CD4-positive, alpha-beta memory T cell (primary cell): Measurements from ENCODE around the gene HBB. TPM values are rescaled to one million over a fixed set of nuclear protein-coding genes. Genes with fewer than 3 reads are reported as not detected.

Source experiments
- CTCF ChIA-PET: fragments of 350-600 bp; sonication (Branson Sonifier 250); formaldehyde crosslinking; loops from one replicate; lab custom pipeline; 2021; ENCODE audit warnings: inconsistent platforms; ENCODE audit not compliant: partially characterized antibody; lab: Charles Lee
- POLR2A ChIA-PET: fragments of 350-600 bp; sonication (Branson Sonifier 250); formaldehyde crosslinking; loops from one replicate; lab custom pipeline; 2021; ENCODE audit not compliant: partially characterized antibody; lab: Charles Lee
- DNase-seq, 5 donors: peaks; one replicate each; pipeline versions ENCODE4 v3.0.0 to v3.0.0-alpha.2; 2020 to 2022; ENCODE audit warnings: mixed read lengths in 1 of 5
- H3K27ac ChIP-seq: one replicate; pipeline ENCODE4 v1.7.0; 2013; ENCODE audit warnings: low read depth, low read length
- H3K27me3 ChIP-seq: 2 replicates; pipeline ENCODE4 v1.7.0; 2013; ENCODE audit warnings: mild to moderate bottlenecking, low read length, moderate library complexity; ENCODE audit not compliant: insufficient read depth
- H3K36me3 ChIP-seq: 2 replicates; pipeline ENCODE4 v1.7.0; 2013; ENCODE audit warnings: mild to moderate bottlenecking, low read length, moderate library complexity; ENCODE audit not compliant: insufficient read depth
- H3K4me1 ChIP-seq: 2 replicates; pipeline ENCODE4 v1.7.0; 2013; ENCODE audit warnings: mild to moderate bottlenecking, low read length, moderate library complexity; ENCODE audit not compliant: insufficient read depth
- H3K4me3 ChIP-seq, 2 donors: one replicate each; pipeline ENCODE4 v1.7.0; 2013; ENCODE audit warnings: low read length in 2 of 2, mild to moderate bottlenecking in 1 of 2
- H3K9me3 ChIP-seq, 2 donors: one replicate each; pipeline ENCODE4 v1.7.0; 2013; ENCODE audit warnings: low read length in 2 of 2, control low read depth in 1 of 2; ENCODE audit not compliant: control insufficient read depth in 1 of 2
- H3K27ac Mint-ChIP-seq, 7 donors: one replicate each; pipeline ENCODE4 v1.8.0; 2020 to 2021; ENCODE audit warnings: mixed read lengths in 7 of 7, mild to moderate bottlenecking in 6 of 7, inconsistent platforms in 3 of 7, moderate library complexity in 3 of 7
- H3K27me3 Mint-ChIP-seq, 2 donors: one replicate each; pipeline ENCODE4 v1.8.0; 2020 to 2021; ENCODE audit warnings: mixed read lengths in 2 of 2
- H3K36me3 Mint-ChIP-seq, 2 donors: one replicate each; pipeline ENCODE4 v1.8.0; 2020 to 2021; ENCODE audit warnings: mixed read lengths in 2 of 2, inconsistent platforms in 1 of 2, mild to moderate bottlenecking in 1 of 2
- H3K4me1 Mint-ChIP-seq, 4 donors: one replicate each; pipeline ENCODE4 v1.8.0; 2020 to 2021; ENCODE audit warnings: mixed read lengths in 4 of 4, mild to moderate bottlenecking in 1 of 4
- H3K4me3 Mint-ChIP-seq, 8 donors: one replicate each; pipeline ENCODE4 v1.8.0; 2020 to 2021; ENCODE audit warnings: mixed read lengths in 8 of 8, mild to moderate bottlenecking in 7 of 8, moderate library complexity in 6 of 8, inconsistent platforms in 3 of 8
- H3K9me3 Mint-ChIP-seq, 8 donors: one replicate each; pipeline ENCODE4 v1.8.0; 2020 to 2021; ENCODE audit warnings: mixed read lengths in 8 of 8, mild to moderate bottlenecking in 5 of 8, inconsistent platforms in 3 of 8, moderate library complexity in 1 of 8
- intact Hi-C: fragments of 100-400 bp; cut with micrococcal nuclease; formaldehyde crosslinking; loops from one replicate; pipeline ENCODE4 v1.15.1; 2023
- polyA plus RNA-seq, 2 donors: library from polyadenylated mRNA; unstranded; fragments of 300-500 nt; fragmentation: Illumina TruSeq; gene quantifications; one replicate each; pipeline ENCODE4 v1.2.3, GENCODE V29; 2021
- total RNA-seq, 2 experiments: library from RNA; stranded (reverse); gene quantifications; one replicate each; pipeline ENCODE4 v1.2.3, GENCODE V29; 2021

Gene HBB
- total and polyA plus RNA-seq, 4 experiments from 2014 or later, result 0.46 to 0.89 (median 0.61) TPM; not detected in 1

DNA sequence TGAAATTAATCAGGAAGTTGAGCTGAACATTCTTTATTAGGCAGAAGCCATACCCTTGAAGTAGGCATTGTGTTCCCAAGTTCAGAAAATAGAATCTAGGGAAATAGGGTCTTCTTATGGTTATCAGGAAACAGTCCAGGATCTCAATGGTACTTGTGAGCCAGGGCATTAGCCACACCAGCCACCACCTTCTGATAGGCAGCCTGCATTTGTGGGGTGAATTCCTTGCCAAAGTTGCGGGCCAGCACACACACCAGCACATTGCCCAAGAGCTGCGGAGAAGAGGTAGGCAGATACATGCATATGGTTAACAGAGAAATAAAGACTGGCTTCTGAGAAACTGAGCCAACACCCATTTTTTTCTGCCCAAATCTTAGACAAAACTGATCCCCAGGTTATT, 6.0 kb upstream of the HBB start:
- H3K9me3 ChIP-seq, result no peaks in the 10 kb centered on the region
- CTCF ChIA-PET, result no interaction called here
- H3K4me1 ChIP-seq, result no peaks in the 10 kb centered on the region
- H3K27ac ChIP-seq, result no peak overlapping the region
- no peaks in the 10 kb centered on the region for H3K36me3 ChIP-seq
- POLR2A ChIA-PET, result no interaction called here
- H3K4me1 Mint-ChIP-seq, result peaks cover 0 to 2% (median 0%) of the 10 kb centered on the region in 4 donors
- no peak overlapping the region for H3K4me3 ChIP-seq
- DNase-seq, result no peak
- intact Hi-C loops, result no loop called here
- H3K27me3 ChIP-seq, result no peaks in the 10 kb centered on the region
- no peak overlapping the region for H3K4me3 Mint-ChIP-seq
- no peaks in the 10 kb centered on the region for H3K36me3 Mint-ChIP-seq
- H3K27ac Mint-ChIP-seq, result no peak overlapping the region
- peaks cover 0 to 2% (median 0%) of the 10 kb centered on the region in 8 donors for H3K9me3 Mint-ChIP-seq
- H3K27me3 Mint-ChIP-seq, result peaks cover 0 to 3% of the 10 kb centered on the region in 2 donors

- H3K9me3 ChIP-seq, result no peaks in the 10 kb centered on the region
- Mint-ChIP-seq H3K4me1 (peaks cover 0 to 2% (median 0%) of the 10 kb centered on the region in 4 donors), H3K27me3 (peaks cover 0 to 3% of the 10 kb centered on the region in 2 donors), H3K36me3 (no peaks in the 10 kb centered on the region), H3K27ac (no peak overlapping the region), H3K9me3 (peaks cover 0 to 2% (median 0%) of the 10 kb centered on the region in 8 donors), H3K4me3 (no peak overlapping the region)
- H3K27me3 ChIP-seq, result no peaks in the 10 kb centered on the region
- H3K4me3 ChIP-seq, result no peak overlapping the region
- H3K27ac ChIP-seq, result no peak overlapping the region
- intact Hi-C loops, result no loop called here
- no peak for DNase-seq
- no peaks in the 10 kb centered on the region for H3K36me3 ChIP-seq
- ChIA-PET CTCF (no interaction called here), POLR2A (no interaction called here)
- no peaks in the 10 kb centered on the region for H3K4me1 ChIP-seq
Observed at GRCh38 chr11:5232176-5232575, 5.3 kb upstream of the HBB start.

GRCh38 chr11:5231111-5231510, 4.2 kb upstream of the HBB start:
- no peaks in the 10 kb centered on the region for H3K36me3 ChIP-seq
- ChIA-PET POLR2A (no interaction called here), CTCF (no interaction called here)
- H3K4me3 ChIP-seq, result no peak overlapping the region
- H3K27ac Mint-ChIP-seq, result no peak overlapping the region
- no peaks in the 10 kb centered on the region for H3K36me3 Mint-ChIP-seq
- H3K4me3 Mint-ChIP-seq, result no peak overlapping the region
- peaks cover 0 to 2% (median 0%) of the 10 kb centered on the region in 4 donors for H3K4me1 Mint-ChIP-seq
- DNase-seq, result no peak
- H3K9me3 Mint-ChIP-seq, result peaks cover 0 to 2% (median 0%) of the 10 kb centered on the region in 8 donors
- H3K4me1 ChIP-seq, result no peaks in the 10 kb centered on the region
- intact Hi-C loops, result no loop called here
- H3K27me3 ChIP-seq, result no peaks in the 10 kb centered on the region
- no peak overlapping the region for H3K27ac ChIP-seq
- no peaks in the 10 kb centered on the region for H3K27me3 Mint-ChIP-seq
- H3K9me3 ChIP-seq, result no peaks in the 10 kb centered on the region

DNA sequence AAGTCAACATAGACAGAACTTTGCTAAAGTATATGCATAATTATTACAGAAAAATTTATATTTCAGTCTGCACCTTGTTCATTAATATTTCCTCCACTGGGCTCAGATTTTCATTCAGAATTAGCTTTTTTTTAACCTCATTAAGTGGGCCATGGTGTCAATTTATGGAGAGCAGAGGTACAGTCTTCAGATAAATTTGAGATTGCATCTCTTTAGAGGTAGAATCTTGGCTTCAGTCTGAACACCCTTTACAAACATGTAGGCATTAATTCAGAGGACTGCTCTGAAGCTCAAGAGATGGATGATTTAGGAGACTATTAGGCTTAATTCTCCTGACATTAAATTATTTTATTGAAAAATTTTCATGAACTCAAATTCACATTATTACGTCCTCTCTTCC, 3.4 kb upstream of the HBB start:
- intact Hi-C loops, result no loop called here
- Mint-ChIP-seq H3K9me3 (peaks cover 0 to 2% (median 0%) of the 10 kb centered on the region in 8 donors), H3K27me3 (no peaks in the 10 kb centered on the region), H3K4me3 (no peak overlapping the region), H3K27ac (no peak overlapping the region), H3K4me1 (peaks cover 0 to 2% (median 0%) of the 10 kb centered on the region in 4 donors), H3K36me3 (no peaks in the 10 kb centered on the region)
- CTCF ChIA-PET, result no interaction called here
- no peaks in the 10 kb centered on the region for H3K9me3 ChIP-seq
- H3K4me1 ChIP-seq, result no peaks in the 10 kb centered on the region
- POLR2A ChIA-PET, result no interaction called here
- H3K27me3 ChIP-seq, result no peaks in the 10 kb centered on the region
- no peak overlapping the region for H3K27ac ChIP-seq
- H3K36me3 ChIP-seq, result no peaks in the 10 kb centered on the region
- DNase-seq, result no peak
- no peak overlapping the region for H3K4me3 ChIP-seq

DNA sequence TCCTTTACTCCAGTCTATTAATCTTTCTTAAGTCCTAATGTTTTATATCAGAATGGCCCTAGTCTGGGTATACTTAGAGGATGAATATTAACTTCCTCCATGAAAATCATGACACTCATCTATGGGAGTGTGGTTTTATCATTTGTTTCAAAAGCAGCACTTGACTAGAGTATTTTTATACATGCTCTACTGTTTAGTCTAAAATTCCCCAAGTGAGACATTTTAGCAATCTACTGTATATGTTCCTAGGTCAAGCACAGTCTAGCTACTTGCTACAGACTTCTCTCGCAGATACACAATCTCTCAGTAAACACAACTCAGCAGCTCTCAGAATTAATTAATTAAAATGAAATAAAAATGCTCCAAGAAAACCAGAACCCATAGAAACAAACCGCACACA, 2.9 kb upstream of the HBB start:
- ChIA-PET CTCF (no interaction called here), POLR2A (no interaction called here)
- no peaks in the 10 kb centered on the region for H3K9me3 ChIP-seq
- no peak overlapping the region for H3K4me3 Mint-ChIP-seq
- no peaks in the 10 kb centered on the region for H3K36me3 ChIP-seq
- intact Hi-C loops, result no loop called here
- peaks cover 0 to 2% (median 0%) of the 10 kb centered on the region in 4 donors for H3K4me1 Mint-ChIP-seq
- no peak overlapping the region for H3K27ac ChIP-seq
- H3K27ac Mint-ChIP-seq, result no peak overlapping the region
- no peak overlapping the region for H3K4me3 ChIP-seq
- no peak for DNase-seq
- no peaks in the 10 kb centered on the region for H3K4me1 ChIP-seq
- H3K36me3 Mint-ChIP-seq, result no peaks in the 10 kb centered on the region
- H3K27me3 ChIP-seq, result no peaks in the 10 kb centered on the region
- no peaks in the 10 kb centered on the region for H3K27me3 Mint-ChIP-seq
- peaks cover 0 to 2% (median 0%) of the 10 kb centered on the region in 8 donors for H3K9me3 Mint-ChIP-seq

DNA sequence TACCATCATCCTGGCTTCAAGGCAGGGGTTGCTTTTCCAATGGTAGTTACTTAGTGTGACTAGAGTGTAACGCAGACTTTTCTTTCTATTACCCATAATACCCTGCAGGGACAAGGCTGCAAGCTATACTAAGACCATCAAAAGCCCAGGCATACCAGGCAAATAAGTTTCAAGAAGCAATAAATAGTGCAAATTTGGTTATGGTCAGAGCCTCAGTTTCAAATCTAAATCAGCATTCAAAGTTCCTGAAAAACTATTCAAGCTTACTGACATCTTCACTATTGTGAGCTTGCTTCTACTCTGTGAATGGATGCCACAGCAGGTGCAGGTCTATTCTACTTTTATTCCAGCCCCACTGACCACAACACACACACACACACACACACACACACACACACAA, 2.5 kb upstream of the HBB start:
- POLR2A ChIA-PET, result no interaction called here
- intact Hi-C loops, result no loop called here
- Mint-ChIP-seq H3K4me3 (no peak overlapping the region), H3K9me3 (peaks cover 0 to 2% (median 0%) of the 10 kb centered on the region in 8 donors), H3K4me1 (peaks cover 0 to under 1% (median 0%) of the 10 kb centered on the region in 4 donors), H3K27ac (no peak overlapping the region), H3K36me3 (no peaks in the 10 kb centered on the region), H3K27me3 (no peaks in the 10 kb centered on the region)
- Histone ChIP-seq H3K27ac (no peak overlapping the region), H3K4me3 (no peak overlapping the region), H3K36me3 (no peaks in the 10 kb centered on the region), H3K4me1 (no peaks in the 10 kb centered on the region), H3K9me3 (no peaks in the 10 kb centered on the region), H3K27me3 (no peaks in the 10 kb centered on the region)
- DNase-seq, result no peak
- CTCF ChIA-PET, result no interaction called here

- intact Hi-C loops, result no loop called here
Observed at GRCh38 chr11:5228124-5228523, 1.3 kb upstream of the HBB start.

GRCh38 chr11:5227681-5228080, 810 bp upstream of the HBB start:
- CTCF ChIA-PET, result no interaction called here
- no peaks in the 10 kb centered on the region for H3K9me3 ChIP-seq

More at GRCh38 chr11:5228124-5228523, 1.3 kb upstream of the HBB start:
- Mint-ChIP-seq H3K27ac (no peak overlapping the region), H3K9me3 (peaks cover 0 to 2% (median 0%) of the 10 kb centered on the region in 8 donors), H3K4me3 (no peak overlapping the region), H3K36me3 (no peaks in the 10 kb centered on the region), H3K27me3 (peaks cover 0 to 2% of the 10 kb centered on the region in 2 donors), H3K4me1 (no peaks in the 10 kb centered on the region)
- H3K27me3 ChIP-seq, result no peaks in the 10 kb centered on the region
- ChIA-PET CTCF (no interaction called here), POLR2A (no interaction called here)
- no peaks in the 10 kb centered on the region for H3K9me3 ChIP-seq
- no peak overlapping the region for H3K27ac ChIP-seq
- H3K4me1 ChIP-seq, result no peaks in the 10 kb centered on the region
- H3K4me3 ChIP-seq, result no peak overlapping the region
- DNase-seq, result no peak
- H3K36me3 ChIP-seq, result no peaks in the 10 kb centered on the region

More at GRCh38 chr11:5227681-5228080, 810 bp upstream of the HBB start:
- Histone ChIP-seq H3K36me3 (no peaks in the 10 kb centered on the region), H3K4me3 (no peak overlapping the region), H3K27ac (no peak overlapping the region), H3K4me1 (no peaks in the 10 kb centered on the region), H3K27me3 (no peaks in the 10 kb centered on the region)
- DNase-seq, result no peak
- Mint-ChIP-seq H3K27me3 (peaks cover 0 to 2% of the 10 kb centered on the region in 2 donors), H3K9me3 (peaks cover 0 to 2% (median 0%) of the 10 kb centered on the region in 8 donors), H3K27ac (no peak overlapping the region), H3K36me3 (no peaks in the 10 kb centered on the region), H3K4me3 (no peak overlapping the region), H3K4me1 (no peaks in the 10 kb centered on the region)
- intact Hi-C loops, result no loop called here
- POLR2A ChIA-PET, result no interaction called here
